IMR-90 (cell line): ENCODE results near the gene MRPL23. TPM values are rescaled to one million over a fixed set of nuclear protein-coding genes. Genes with fewer than 3 reads are reported as not detected.

Experiments
- ATAC-seq: fragments of 200-7000 bp; cut with Tn5 transposase; 2 replicates; pipeline ENCODE4 v1.9.1; 2020; ENCODE audit warnings: low read depth, mild to moderate bottlenecking, moderate library complexity
- BruUV-seq: library from RNA; stranded (reverse); fragments of 400-500 nt; replicated peaks from 2 replicates; lab custom pipeline; 2021; lab: Mats Ljungman, UMichigan
- CTCF ChIA-PET: fragments of 300-600 bp; formaldehyde crosslinking; extraction: SDS; loops from one replicate; lab custom pipeline; 2021; ENCODE audit warnings: antibody characterized with exemption; lab: Yijun Ruan, JAX
- POLR2A ChIA-PET: fragments of 300-600 bp; sonication (Branson Sonifier 250); formaldehyde crosslinking; loops from one replicate; lab custom pipeline; 2022; ENCODE audit warnings: antibody characterized with exemption; ENCODE audit not compliant: unreplicated experiment; lab: Charles Lee
- DNase-seq: peaks from one replicate; pipeline ENCODE4 v3.0.0; 2013
- H2AFZ ChIP-seq: replicated peaks from 2 replicates; pipeline ENCODE3; 2013; ENCODE audit warnings: low read length, mild to moderate bottlenecking; ENCODE audit not compliant: poor library complexity
- H2AK5ac ChIP-seq: 2 replicates; pipeline ENCODE4 v1.6.1; 2013; ENCODE audit warnings: low read depth, low read length, inconsistent platforms
- H2AK9ac ChIP-seq: replicated peaks from 2 replicates; pipeline ENCODE3; 2013; ENCODE audit warnings: mild to moderate bottlenecking, low read depth, low read length, moderate library complexity; ENCODE audit not compliant: poor library complexity
- H2BK120ac ChIP-seq: 2 replicates; pipeline ENCODE4 v1.6.1; 2013; ENCODE audit warnings: low read depth, low read length, inconsistent platforms
- H2BK15ac ChIP-seq: 3 replicates; pipeline ENCODE4 v1.6.1; 2013; ENCODE audit warnings: low read depth, low read length, inconsistent platforms
- H2BK20ac ChIP-seq: 2 replicates; pipeline ENCODE4 v1.6.1; 2013; ENCODE audit warnings: low read depth, mild to moderate bottlenecking, inconsistent platforms, low read length, moderate library complexity
- H2BK5ac ChIP-seq: 2 replicates; pipeline ENCODE4 v1.6.1; 2013; ENCODE audit warnings: mild to moderate bottlenecking, low read depth, low read length, inconsistent platforms; ENCODE audit not compliant: poor library complexity, severe bottlenecking
- H3K14ac ChIP-seq: replicated peaks from 2 replicates; pipeline ENCODE4 v1.6.1; 2013; ENCODE audit warnings: low read depth, low read length, inconsistent platforms
- H3K18ac ChIP-seq: 2 replicates; pipeline ENCODE4 v1.6.1; 2013; ENCODE audit warnings: low read depth, low read length, control low read depth
- H3K23ac ChIP-seq: 2 replicates; pipeline ENCODE4 v1.6.1; 2013; ENCODE audit warnings: low read depth, low read length, inconsistent platforms
- H3K27ac ChIP-seq: 2 replicates; pipeline ENCODE4 v1.5.1; 2013; ENCODE audit warnings: mild to moderate bottlenecking, control low read depth, low read length; ENCODE audit not compliant: insufficient read depth
- H3K27me3 ChIP-seq: 2 replicates; pipeline ENCODE4 v1.6.1; 2013; ENCODE audit warnings: low read length; ENCODE audit not compliant: control insufficient read depth, insufficient read depth
- H3K36me3 ChIP-seq: 2 replicates; pipeline ENCODE4 v1.6.1; 2013; ENCODE audit warnings: low read length, mixed read lengths; ENCODE audit not compliant: control insufficient read depth, insufficient read depth
- H3K4ac ChIP-seq: 2 replicates; pipeline ENCODE4 v1.6.1; 2013; ENCODE audit warnings: low read depth, low read length, inconsistent platforms
- H3K4me1 ChIP-seq: 2 replicates; pipeline ENCODE4 v1.6.1; 2013; ENCODE audit warnings: low read length, mixed read lengths; ENCODE audit not compliant: control insufficient read depth, insufficient read depth
- H3K4me2 ChIP-seq: 2 replicates; pipeline ENCODE4 v1.6.1; 2013; ENCODE audit warnings: low read depth, mild to moderate bottlenecking, control low read depth, low read length, moderate library complexity
- H3K4me3 ChIP-seq: 2 replicates; pipeline ENCODE4 v1.5.1; 2013; ENCODE audit warnings: low read depth, mild to moderate bottlenecking, control low read depth, low read length, moderate library complexity; ENCODE audit not compliant: insufficient read depth
- H3K56ac ChIP-seq: 2 replicates; pipeline ENCODE4 v1.6.1; 2013; ENCODE audit warnings: low read length, inconsistent platforms; ENCODE audit not compliant: insufficient read depth; ENCODE audit errors: extremely low read depth
- H3K79me1 ChIP-seq, 2 experiments: 2 replicates each; pipeline ENCODE4 v1.6.1; 2013; ENCODE audit warnings: low read length in 2 of 2, inconsistent platforms in 1 of 2, low read depth in 1 of 2
- H3K9ac ChIP-seq: 2 replicates; pipeline ENCODE4 v1.6.1; 2013; ENCODE audit warnings: low read depth, low read length, control low read depth
- H3K9me1 ChIP-seq: 2 replicates; pipeline ENCODE4 v1.6.1; 2013; ENCODE audit warnings: low read length, inconsistent platforms; ENCODE audit not compliant: insufficient read depth
- H3K9me3 ChIP-seq: 2 replicates; pipeline ENCODE4 v1.6.1; 2013; ENCODE audit warnings: low read length; ENCODE audit not compliant: control insufficient read depth, insufficient read depth
- H4K20me1 ChIP-seq: 2 replicates; pipeline ENCODE4 v1.6.1; 2013; ENCODE audit warnings: low read length, inconsistent platforms; ENCODE audit not compliant: insufficient read depth
- H4K5ac ChIP-seq: 2 replicates; pipeline ENCODE4 v1.6.1; 2013; ENCODE audit warnings: mild to moderate bottlenecking, low read depth, low read length, control low read depth
- H4K8ac ChIP-seq, 2 experiments: 2 replicates each; pipeline ENCODE4 v1.6.1; 2013; ENCODE audit warnings: low read depth in 2 of 2, low read length in 2 of 2, control low read depth in 1 of 2, inconsistent platforms in 1 of 2
- H4K91ac ChIP-seq: 2 replicates; pipeline ENCODE4 v1.6.1; 2013; ENCODE audit warnings: low read depth, low read length, inconsistent platforms; ENCODE audit not compliant: insufficient read depth
- BHLHE40 ChIP-seq: fragments of 150-350 bp; IDR thresholded peaks from 2 replicates; pipeline ENCODE4 v1.6.1; 2016; ENCODE audit warnings: mild to moderate bottlenecking, low read depth, low read length
- CEBPB ChIP-seq: IDR thresholded peaks from 2 replicates; pipeline ENCODE4 v1.6.1; 2012; ENCODE audit warnings: low read depth, low read length, improper control_type of control experiment
- CHD1 ChIP-seq: IDR thresholded peaks from 2 replicates; pipeline ENCODE4 v1.6.1; 2012; ENCODE audit warnings: low read depth, low read length, improper control_type of control experiment
- CTCF ChIP-seq: conservative IDR thresholded peaks from 2 replicates; pipeline ENCODE4 v1.5.1; 2012; ENCODE audit warnings: mild to moderate bottlenecking, low read depth, low read length, improper control_type of control experiment
- MAFK ChIP-seq: IDR thresholded peaks from 2 replicates; pipeline ENCODE4 v1.6.1; 2012; ENCODE audit warnings: low read depth, low read length, improper control_type of control experiment
- MXI1 ChIP-seq: IDR thresholded peaks from 2 replicates; pipeline ENCODE4 v1.6.1; 2012; ENCODE audit warnings: low read depth, mild to moderate bottlenecking, low read length, moderate library complexity, borderline replicate concordance
- POLR2A ChIP-seq: IDR thresholded peaks from 2 replicates; pipeline ENCODE4 v1.6.1; 2012; ENCODE audit warnings: mild to moderate bottlenecking, low read depth, low read length
- RAD21 ChIP-seq: IDR thresholded peaks from 2 replicates; pipeline ENCODE4 v1.6.1; 2012; ENCODE audit warnings: low read length, improper control_type of control experiment
- RFX5 ChIP-seq: IDR thresholded peaks from 2 replicates; pipeline ENCODE4 v1.8.0; 2012; ENCODE audit warnings: low read depth, mild to moderate bottlenecking, low read length, moderate library complexity
- SMC3 ChIP-seq: fragments of 150-350 bp; IDR thresholded peaks from 2 replicates; pipeline ENCODE4 v1.6.1; 2016; ENCODE audit warnings: low read depth, mild to moderate bottlenecking, antibody characterized with exemption, low read length, moderate library complexity
- USF2 ChIP-seq: fragments of 150-350 bp; IDR thresholded peaks from 2 replicates; pipeline ENCODE4 v1.6.1; 2017; ENCODE audit warnings: mild to moderate bottlenecking, antibody characterized with exemption, low read length, low read depth
- WGBS, 2 experiments: methylation state at CpG; one replicate each; pipeline versions ENCODE4 v1.1.5 to v1.1.7; 2013; ENCODE audit warnings: missing lambda C conversion rate in 2 of 2; ENCODE audit not compliant: insufficient read length in 1 of 2; ENCODE audit errors: extremely low coverage in 2 of 2; 5-methylcytosine and 5-hydroxymethylcytosine counted together
- dilution Hi-C: fragments of 300-500 bp; cut with HindIII; formaldehyde crosslinking; loops from one replicate; pipeline ENCODE4 v1.14.3; 2018; ENCODE audit warnings: low sequenced_read_pairs; ENCODE audit not compliant: unreplicated experiment
- in situ Hi-C: fragments of 300-500 bp; cut with MboI; formaldehyde crosslinking; loops from 3 replicates; pipeline ENCODE4 v1.14.3; 2019; ENCODE audit warnings: low sequenced_read_pairs, inconsistent platforms, mixed read lengths
- intact Hi-C: fragments of 100-400 bp; cut with micrococcal nuclease; formaldehyde crosslinking; loops from 2 replicates; pipeline ENCODE4 v1.10.0; 2022
- polyA plus RNA-seq, 3 experiments: library from polyadenylated mRNA; depleted of rRNA; stranded (reverse); fragments of >200 nt; gene quantifications; 2 replicates each; pipeline ENCODE4 v1.2.3, GENCODE V29; 2012; ENCODE audit warnings: low replicate concordance in 1 of 3
- total RNA-seq: library from RNA; depleted of rRNA; stranded (reverse); fragments of >200 nt; gene quantifications from 2 replicates; pipeline ENCODE4 v1.2.3, GENCODE V29; 2012

MRPL23 gene
- total and polyA plus RNA-seq, 2 of the 4 experiments (the other 2 are of a cell fraction) = 68.4 to 114 TPM

GRCh38 chr11:1958367-1958766 is 11.2 kb downstream of the MRPL23 start:
- Histone ChIP-seq H3K18ac (no peak overlapping the region), H2BK120ac (no peak overlapping the region), H3K4me3 (no peak overlapping the region), H4K91ac (no peak overlapping the region), H3K23ac (no peak overlapping the region), H3K27ac (no peak overlapping the region), H3K79me1 (no peaks in the 10 kb centered on the region), H3K4me2 (no peak overlapping the region), H4K8ac (no peak overlapping the region), H4K5ac (no peak overlapping the region), H2AK9ac (no peak overlapping the region), H2AFZ (no peak overlapping the region), H3K56ac (no peak overlapping the region), H2AK5ac (no peak overlapping the region), H3K4me1 (no peaks in the 10 kb centered on the region), H4K20me1 (no peaks in the 10 kb centered on the region), H2BK20ac (no peak overlapping the region), H3K9ac (no peak overlapping the region), H3K9me3 (no peaks in the 10 kb centered on the region), H3K36me3 (no peaks in the 10 kb centered on the region), H3K27me3 (no peaks in the 10 kb centered on the region), H2BK15ac (no peak overlapping the region), H2BK5ac (no peak overlapping the region), H3K9me1 (no peaks in the 10 kb centered on the region), H3K14ac (no peak overlapping the region), H3K4ac (no peak overlapping the region)
- POLR2A ChIA-PET = no interaction called here
- no CpG with 5 or more reads among the region's 18 CpGs for WGBS, 2 experiments
- no peak for ATAC-seq
- dilution Hi-C loops = no loop called here
- BruUV-seq = no TSS peak
- no peak for DNase-seq
- CTCF ChIA-PET = no interaction called here
- in situ Hi-C loops = no loop called here
- intact Hi-C loops = no loop called here
- TF ChIP-seq CTCF (no peak), MXI1 (no peak), SMC3 (no peak), POLR2A (no peak), RFX5 (no peak), BHLHE40 (no peak), MAFK (no peak), CEBPB (no peak), USF2 (no peak), RAD21 (no peak), CHD1 (no peak)
